Neural cell (in vitro differentiated cells): Measurements from ENCODE around the gene TMOD4. TPM values are rescaled to one million over a fixed set of nuclear protein-coding genes. Genes with fewer than 3 reads are reported as not detected.

ENCODE experiments used
- H2AFZ ChIP-seq: fragments of 200-600, 300-800 bp; sonication (generic), shearing (Covaris generic); 2 replicates; pipeline ENCODE4 v1.6.0; 2014; ENCODE audit warnings: low read depth, mild to moderate bottlenecking, antibody characterized with exemption, low read length, moderate library complexity
- H3F3A ChIP-seq: fragments of 200-600 bp; shearing (Covaris generic); 2 replicates; pipeline ENCODE4 v1.6.1; 2016; ENCODE audit warnings: mild to moderate bottlenecking, moderate library complexity, mixed read lengths, antibody characterized with exemption, low read length; ENCODE audit not compliant: insufficient read depth, poor library complexity, severe bottlenecking
- H3K27ac ChIP-seq: fragments of 200-600, 300-800 bp; sonication (generic), shearing (Covaris generic); 2 replicates; pipeline ENCODE4 v1.5.1; 2014; ENCODE audit warnings: mild to moderate bottlenecking, low read length, moderate library complexity
- H3K27me3 ChIP-seq: fragments of 300-800, 200-600 bp; sonication (generic), shearing (Covaris generic); 2 replicates; pipeline ENCODE4 v1.6.0; 2014; ENCODE audit warnings: mild to moderate bottlenecking, low read depth, low read length, moderate library complexity; ENCODE audit not compliant: insufficient read depth
- H3K36me3 ChIP-seq: fragments of 300-800, 200-600 bp; sonication (generic), shearing (Covaris generic); 2 replicates; pipeline ENCODE4 v1.5.1; 2014; ENCODE audit warnings: mild to moderate bottlenecking, antibody characterized with exemption, low read length, moderate library complexity; ENCODE audit not compliant: insufficient read depth
- H3K4me2 ChIP-seq: fragments of 300-800, 200-600 bp; sonication (generic), shearing (Covaris generic); 2 replicates; pipeline ENCODE4 v1.6.0; 2014; ENCODE audit warnings: mild to moderate bottlenecking, low read length
- H3K4me3 ChIP-seq: fragments of 300-800, 200-600 bp; sonication (generic), shearing (Covaris generic); 2 replicates; pipeline ENCODE4 v1.5.1; 2014; ENCODE audit warnings: mild to moderate bottlenecking, low read length, moderate library complexity
- H3K79me2 ChIP-seq: fragments of 200-600 bp; shearing (Covaris generic); replicated peaks from 2 replicates; pipeline ENCODE4 v1.6.0; 2014; ENCODE audit warnings: mild to moderate bottlenecking, low read length, moderate library complexity; ENCODE audit not compliant: insufficient read depth
- H3K9ac ChIP-seq: fragments of 300-800, 200-600 bp; sonication (generic), shearing (Covaris generic); 2 replicates; pipeline ENCODE4 v1.6.1; 2016; ENCODE audit warnings: mild to moderate bottlenecking, low read length, mixed read lengths
- H3K9me2 ChIP-seq: fragments of 200-600 bp; shearing (Covaris generic); 2 replicates; pipeline ENCODE4 v1.6.1; 2016; ENCODE audit warnings: mild to moderate bottlenecking, low read length, mixed read lengths; ENCODE audit not compliant: insufficient read depth
- H3K9me3 ChIP-seq: fragments of 200-600, 300-800 bp; sonication (generic), shearing (Covaris generic); 2 replicates; pipeline ENCODE4 v1.6.1; 2016; ENCODE audit warnings: mild to moderate bottlenecking, mixed run types, low read length, moderate library complexity, mixed read lengths
- H4K20me1 ChIP-seq: fragments of 200-600 bp; shearing (Covaris generic); 2 replicates; pipeline ENCODE4 v1.6.1; 2016; ENCODE audit warnings: mild to moderate bottlenecking, mixed run types; ENCODE audit not compliant: insufficient read depth
- EP300 ChIP-seq: fragments of 450-650 bp; conservative IDR thresholded peaks from 2 replicates; pipeline ENCODE4 v1.6.1; 2014; ENCODE audit warnings: antibody characterized with exemption, mild to moderate bottlenecking, moderate library complexity; ENCODE audit not compliant: poor library complexity, severe bottlenecking
- EZH2 ChIP-seq: fragments of 200-600, 300-800 bp; shearing (Covaris generic), sonication (generic); IDR thresholded peaks from 2 replicates; pipeline ENCODE4 v1.6.1; 2014; ENCODE audit warnings: antibody characterized with exemption, low read length, borderline replicate concordance, mild to moderate bottlenecking; ENCODE audit not compliant: insufficient read depth, poor library complexity, severe bottlenecking
- MXI1 ChIP-seq: fragments of 450-650 bp; conservative IDR thresholded peaks from 2 replicates; pipeline ENCODE4 v1.6.1; 2014; ENCODE audit warnings: antibody characterized with exemption, mild to moderate bottlenecking; ENCODE audit not compliant: poor library complexity, severe bottlenecking
- POLR2AphosphoS5 ChIP-seq: IDR thresholded peaks from 2 replicates; pipeline ENCODE4 v1.6.1; 2012
- RAD21 ChIP-seq: fragments of 450-650 bp; conservative IDR thresholded peaks from 2 replicates; pipeline ENCODE4 v1.6.1; 2014; ENCODE audit warnings: antibody characterized with exemption, mild to moderate bottlenecking, moderate library complexity
- SMC3 ChIP-seq: fragments of 450-650 bp; conservative IDR thresholded peaks from 2 replicates; pipeline ENCODE4 v1.6.1; 2014; ENCODE audit warnings: antibody characterized with exemption, mild to moderate bottlenecking, moderate library complexity; ENCODE audit not compliant: poor library complexity
- TAF1 ChIP-seq: IDR thresholded peaks from 2 replicates; pipeline ENCODE4 v1.6.1; 2012; ENCODE audit warnings: low read depth
- polyA plus RNA-seq: library from polyadenylated mRNA; depleted of rRNA; stranded (reverse); fragments of >200 nt; gene quantifications from 2 replicates; pipeline ENCODE4 v1.2.3, GENCODE V29; 2014
- TF ChIP-seq, protein P1 (sequence below): fragments of 450-650 bp; IDR thresholded peaks from 2 replicates; pipeline ENCODE4 v1.5.1; 2014; ENCODE audit warnings: antibody characterized with exemption, mild to moderate bottlenecking, moderate library complexity; ENCODE audit not compliant: poor library complexity, severe bottlenecking
- TF ChIP-seq, protein P2 (sequence below): IDR thresholded peaks from 2 replicates; pipeline ENCODE4 v1.6.1; 2012; ENCODE audit warnings: borderline replicate concordance

The TMOD4 gene
- polyA plus RNA-seq, 1 donor from 2014 or later: not detected

DNA sequence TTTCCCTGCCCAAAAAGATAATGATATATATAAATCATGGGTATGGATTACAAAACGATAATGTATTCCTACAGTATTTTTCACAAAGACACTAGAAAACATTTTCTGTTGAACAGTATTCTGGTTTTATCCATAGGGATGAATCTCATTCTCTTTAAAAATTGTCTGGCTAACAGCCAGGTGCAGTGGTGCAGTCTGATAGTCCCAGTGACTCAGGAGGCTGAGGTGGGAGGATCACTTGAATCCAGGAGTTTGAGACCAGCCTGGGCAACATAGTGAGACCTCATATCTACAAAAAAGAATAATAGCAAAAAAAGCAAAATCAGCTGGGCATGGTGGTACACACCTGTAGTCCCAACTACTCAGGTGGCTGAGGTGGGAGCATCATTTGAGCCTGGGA lies 45.8 kb upstream of the TMOD4 start:
- TF ChIP-seq TAF1: no peak
- TF ChIP-seq POLR2AphosphoS5: no peak
- no peak for TF ChIP-seq MXI1
- TF ChIP-seq, protein P1, sequence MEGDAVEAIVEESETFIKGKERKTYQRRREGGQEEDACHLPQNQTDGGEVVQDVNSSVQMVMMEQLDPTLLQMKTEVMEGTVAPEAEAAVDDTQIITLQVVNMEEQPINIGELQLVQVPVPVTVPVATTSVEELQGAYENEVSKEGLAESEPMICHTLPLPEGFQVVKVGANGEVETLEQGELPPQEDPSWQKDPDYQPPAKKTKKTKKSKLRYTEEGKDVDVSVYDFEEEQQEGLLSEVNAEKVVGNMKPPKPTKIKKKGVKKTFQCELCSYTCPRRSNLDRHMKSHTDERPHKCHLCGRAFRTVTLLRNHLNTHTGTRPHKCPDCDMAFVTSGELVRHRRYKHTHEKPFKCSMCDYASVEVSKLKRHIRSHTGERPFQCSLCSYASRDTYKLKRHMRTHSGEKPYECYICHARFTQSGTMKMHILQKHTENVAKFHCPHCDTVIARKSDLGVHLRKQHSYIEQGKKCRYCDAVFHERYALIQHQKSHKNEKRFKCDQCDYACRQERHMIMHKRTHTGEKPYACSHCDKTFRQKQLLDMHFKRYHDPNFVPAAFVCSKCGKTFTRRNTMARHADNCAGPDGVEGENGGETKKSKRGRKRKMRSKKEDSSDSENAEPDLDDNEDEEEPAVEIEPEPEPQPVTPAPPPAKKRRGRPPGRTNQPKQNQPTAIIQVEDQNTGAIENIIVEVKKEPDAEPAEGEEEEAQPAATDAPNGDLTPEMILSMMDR: no peak
- no peak for TF ChIP-seq RAD21
- TF ChIP-seq EZH2: no peak
- no peak for TF ChIP-seq EP300
- no peak for TF ChIP-seq SMC3
- Histone ChIP-seq H3K27me3 (no peaks in the 10 kb centered on the region), H3K4me2 (no peak overlapping the region), H2AFZ (no peak overlapping the region), H3K27ac (no peak overlapping the region), H4K20me1 (no peaks in the 10 kb centered on the region), H3F3A (no peaks in the 10 kb centered on the region), H3K36me3 (no peaks in the 10 kb centered on the region), H3K9me3 (no peaks in the 10 kb centered on the region), H3K79me2 (peaks cover 35% of the 10 kb centered on the region), H3K9me2 (no peaks in the 10 kb centered on the region), H3K9ac (no peak overlapping the region), H3K4me3 (no peak overlapping the region)

DNA sequence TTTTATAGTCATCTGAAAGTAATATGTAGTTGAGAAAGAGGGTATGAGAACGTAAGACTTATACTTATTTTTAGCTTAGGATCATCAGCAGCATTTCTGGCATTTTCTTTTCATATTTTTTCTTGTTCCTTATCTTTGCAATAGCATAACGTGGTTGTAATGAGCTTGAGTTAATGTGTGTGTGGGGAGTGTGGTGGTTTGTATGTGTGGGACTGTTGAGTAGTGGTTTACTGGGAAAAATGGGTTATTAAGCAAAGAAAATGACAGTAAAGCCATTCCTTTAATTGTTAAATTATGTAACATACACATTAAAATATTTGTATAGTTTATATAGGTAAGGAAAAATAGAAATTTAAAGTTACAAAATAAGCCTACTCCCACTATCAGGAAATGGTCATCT lies 37.8 kb upstream of the TMOD4 start:
- no peaks in the 10 kb centered on the region for H3F3A ChIP-seq
- H4K20me1 ChIP-seq: peaks cover 4% of the 10 kb centered on the region
- no peaks in the 10 kb centered on the region for H3K27me3 ChIP-seq
- no peak overlapping the region for H3K9ac ChIP-seq
- H3K4me2 ChIP-seq: no peak overlapping the region
- H2AFZ ChIP-seq: no peak overlapping the region
- H3K27ac ChIP-seq: no peak overlapping the region
- H3K79me2 ChIP-seq: peaks cover 35% of the 10 kb centered on the region
- H3K4me3 ChIP-seq: no peak overlapping the region
- H3K9me2 ChIP-seq: no peaks in the 10 kb centered on the region
- H3K9me3 ChIP-seq: no peaks in the 10 kb centered on the region
- TF ChIP-seq, protein P2, sequence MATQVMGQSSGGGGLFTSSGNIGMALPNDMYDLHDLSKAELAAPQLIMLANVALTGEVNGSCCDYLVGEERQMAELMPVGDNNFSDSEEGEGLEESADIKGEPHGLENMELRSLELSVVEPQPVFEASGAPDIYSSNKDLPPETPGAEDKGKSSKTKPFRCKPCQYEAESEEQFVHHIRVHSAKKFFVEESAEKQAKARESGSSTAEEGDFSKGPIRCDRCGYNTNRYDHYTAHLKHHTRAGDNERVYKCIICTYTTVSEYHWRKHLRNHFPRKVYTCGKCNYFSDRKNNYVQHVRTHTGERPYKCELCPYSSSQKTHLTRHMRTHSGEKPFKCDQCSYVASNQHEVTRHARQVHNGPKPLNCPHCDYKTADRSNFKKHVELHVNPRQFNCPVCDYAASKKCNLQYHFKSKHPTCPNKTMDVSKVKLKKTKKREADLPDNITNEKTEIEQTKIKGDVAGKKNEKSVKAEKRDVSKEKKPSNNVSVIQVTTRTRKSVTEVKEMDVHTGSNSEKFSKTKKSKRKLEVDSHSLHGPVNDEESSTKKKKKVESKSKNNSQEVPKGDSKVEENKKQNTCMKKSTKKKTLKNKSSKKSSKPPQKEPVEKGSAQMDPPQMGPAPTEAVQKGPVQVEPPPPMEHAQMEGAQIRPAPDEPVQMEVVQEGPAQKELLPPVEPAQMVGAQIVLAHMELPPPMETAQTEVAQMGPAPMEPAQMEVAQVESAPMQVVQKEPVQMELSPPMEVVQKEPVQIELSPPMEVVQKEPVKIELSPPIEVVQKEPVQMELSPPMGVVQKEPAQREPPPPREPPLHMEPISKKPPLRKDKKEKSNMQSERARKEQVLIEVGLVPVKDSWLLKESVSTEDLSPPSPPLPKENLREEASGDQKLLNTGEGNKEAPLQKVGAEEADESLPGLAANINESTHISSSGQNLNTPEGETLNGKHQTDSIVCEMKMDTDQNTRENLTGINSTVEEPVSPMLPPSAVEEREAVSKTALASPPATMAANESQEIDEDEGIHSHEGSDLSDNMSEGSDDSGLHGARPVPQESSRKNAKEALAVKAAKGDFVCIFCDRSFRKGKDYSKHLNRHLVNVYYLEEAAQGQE: no peak
- TF ChIP-seq EZH2 (no peak), TAF1 (no peak), SMC3 (no peak), POLR2AphosphoS5 (no peak)
- no peaks in the 10 kb centered on the region for H3K36me3 ChIP-seq
